ENCODE results near the gene GPR162. TPM values are rescaled to one million over a fixed set of nuclear protein-coding genes. Genes with fewer than 3 reads are reported as not detected.

The GPR162 gene
- total RNA-seq, 1 experiment from 2014 or later, result 18.3 TPM

DNA sequence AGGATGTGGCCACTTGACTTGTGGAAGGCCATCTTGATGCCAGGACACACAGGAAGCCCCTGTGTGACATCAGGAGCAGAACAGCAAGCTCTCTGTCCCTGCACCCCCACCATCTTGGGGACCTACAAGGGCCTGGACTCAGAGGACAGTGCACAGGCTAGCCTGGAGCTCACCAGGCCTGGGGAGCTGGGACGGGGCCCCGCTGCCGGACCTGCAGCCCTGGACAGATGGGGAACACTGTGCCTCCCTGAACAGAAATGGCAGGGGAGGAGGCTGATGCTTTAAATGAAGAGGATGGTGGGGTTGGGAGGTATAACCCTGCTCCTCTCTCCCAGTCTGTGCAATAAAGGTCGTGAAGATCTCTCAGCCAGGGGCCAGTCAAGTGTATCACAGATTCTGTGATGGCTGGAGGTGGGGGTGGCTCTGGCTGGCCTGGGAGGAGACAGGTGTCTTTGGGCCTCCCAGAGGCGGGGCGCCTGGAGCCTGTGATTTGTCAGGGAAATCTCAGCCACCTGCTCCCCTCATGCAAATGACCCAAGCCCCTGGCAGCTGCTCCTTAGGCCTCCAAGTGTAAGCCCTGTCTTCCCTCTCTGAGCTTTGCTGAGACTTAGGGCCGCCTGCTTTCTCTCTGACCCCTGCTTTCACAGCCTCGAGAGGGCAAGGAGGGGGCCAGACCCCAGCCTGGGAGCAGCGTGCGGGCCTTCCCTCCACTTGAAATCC, 18.0 kb downstream of the GPR162 start:
- CTCF ChIA-PET, result no interaction called here
- POLR2A ChIA-PET (ENCODE audit: low non-redundant PET), result no interaction called here
- intact Hi-C loops (cut with micrococcal nuclease; ENCODE audit: unreplicated experiment), result no loop called here
- Histone ChIP-seq H3K9me3 (ENCODE audit: low read depth, low read length, poor library complexity, severe bottlenecking) (no peaks in the 10 kb centered on the region), H3K27ac (ENCODE audit: low read depth, low read length, poor library complexity, severe bottlenecking) (no peak overlapping the region), H3K4me1 (ENCODE audit: insufficient read depth, low read length, poor library complexity, severe bottlenecking) (no peaks in the 10 kb centered on the region), H3K36me3 (ENCODE audit: insufficient read depth, low read length, poor library complexity, severe bottlenecking) (peaks cover 40% of the 10 kb centered on the region), H3K27me3 (replicated peaks; ENCODE audit: insufficient read depth, low read depth, low read length, poor library complexity) (no peaks in the 10 kb centered on the region), H3K4me3 (ENCODE audit: low read depth, low read length, poor library complexity, severe bottlenecking) (no peak overlapping the region)
- no peak for DNase-seq (ENCODE audit: low spot score)
- TF ChIP-seq, protein P1, sequence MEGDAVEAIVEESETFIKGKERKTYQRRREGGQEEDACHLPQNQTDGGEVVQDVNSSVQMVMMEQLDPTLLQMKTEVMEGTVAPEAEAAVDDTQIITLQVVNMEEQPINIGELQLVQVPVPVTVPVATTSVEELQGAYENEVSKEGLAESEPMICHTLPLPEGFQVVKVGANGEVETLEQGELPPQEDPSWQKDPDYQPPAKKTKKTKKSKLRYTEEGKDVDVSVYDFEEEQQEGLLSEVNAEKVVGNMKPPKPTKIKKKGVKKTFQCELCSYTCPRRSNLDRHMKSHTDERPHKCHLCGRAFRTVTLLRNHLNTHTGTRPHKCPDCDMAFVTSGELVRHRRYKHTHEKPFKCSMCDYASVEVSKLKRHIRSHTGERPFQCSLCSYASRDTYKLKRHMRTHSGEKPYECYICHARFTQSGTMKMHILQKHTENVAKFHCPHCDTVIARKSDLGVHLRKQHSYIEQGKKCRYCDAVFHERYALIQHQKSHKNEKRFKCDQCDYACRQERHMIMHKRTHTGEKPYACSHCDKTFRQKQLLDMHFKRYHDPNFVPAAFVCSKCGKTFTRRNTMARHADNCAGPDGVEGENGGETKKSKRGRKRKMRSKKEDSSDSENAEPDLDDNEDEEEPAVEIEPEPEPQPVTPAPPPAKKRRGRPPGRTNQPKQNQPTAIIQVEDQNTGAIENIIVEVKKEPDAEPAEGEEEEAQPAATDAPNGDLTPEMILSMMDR (conservative IDR thresholded peaks at IDR 0.05; ENCODE audit: low read depth, low read length), result no peak
- no peak for TF ChIP-seq EZH2 (IDR thresholded peaks at IDR 0.05; ENCODE audit: borderline replicate concordance, low read depth, low read length, poor library complexity, severe bottlenecking)
- BruUV-seq (replicated peaks), result TSS peak; percentile 45

DNA sequence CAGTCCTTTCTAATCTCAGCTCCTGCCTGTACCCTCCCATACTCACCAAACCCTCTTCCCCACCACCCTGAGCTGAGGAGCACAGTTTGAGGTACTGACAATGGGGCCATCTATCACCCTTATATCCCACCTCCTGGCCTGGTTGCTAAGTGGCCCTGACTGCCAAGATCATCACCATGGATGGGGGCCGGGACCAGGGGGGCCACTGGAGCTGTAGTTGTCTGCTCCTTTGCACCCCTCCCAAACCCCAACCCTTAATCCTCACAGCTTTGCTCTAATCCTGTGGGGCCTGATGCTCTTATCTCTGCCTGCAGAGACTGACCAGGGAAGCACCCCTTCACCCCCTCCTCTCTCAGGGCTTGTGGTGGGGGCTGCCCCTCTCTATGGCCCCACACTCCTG, 18.7 kb downstream of the GPR162 start:
- no peaks in the 10 kb centered on the region for H3K27me3 ChIP-seq (replicated peaks; ENCODE audit: insufficient read depth, low read depth, low read length, poor library complexity)
- no peaks in the 10 kb centered on the region for H3K9me3 ChIP-seq (ENCODE audit: low read depth, low read length, poor library complexity, severe bottlenecking)
- no peak for DNase-seq (ENCODE audit: low spot score)
- BruUV-seq (replicated peaks), result no TSS peak
- H3K27ac ChIP-seq (ENCODE audit: low read depth, low read length, poor library complexity, severe bottlenecking), result no peak overlapping the region
- H3K36me3 ChIP-seq (ENCODE audit: insufficient read depth, low read length, poor library complexity, severe bottlenecking), result peaks cover 43% of the 10 kb centered on the region
- TF ChIP-seq EZH2 (IDR thresholded peaks at IDR 0.05; ENCODE audit: borderline replicate concordance, low read depth, low read length, poor library complexity, severe bottlenecking), result no peak
- ChIA-PET CTCF (no interaction called here), POLR2A (ENCODE audit: low non-redundant PET) (no interaction called here)
- H3K4me3 ChIP-seq (ENCODE audit: low read depth, low read length, poor library complexity, severe bottlenecking), result no peak overlapping the region
- no peaks in the 10 kb centered on the region for H3K4me1 ChIP-seq (ENCODE audit: insufficient read depth, low read length, poor library complexity, severe bottlenecking)
- intact Hi-C loops (cut with micrococcal nuclease; ENCODE audit: unreplicated experiment), result no loop called here

DNA sequence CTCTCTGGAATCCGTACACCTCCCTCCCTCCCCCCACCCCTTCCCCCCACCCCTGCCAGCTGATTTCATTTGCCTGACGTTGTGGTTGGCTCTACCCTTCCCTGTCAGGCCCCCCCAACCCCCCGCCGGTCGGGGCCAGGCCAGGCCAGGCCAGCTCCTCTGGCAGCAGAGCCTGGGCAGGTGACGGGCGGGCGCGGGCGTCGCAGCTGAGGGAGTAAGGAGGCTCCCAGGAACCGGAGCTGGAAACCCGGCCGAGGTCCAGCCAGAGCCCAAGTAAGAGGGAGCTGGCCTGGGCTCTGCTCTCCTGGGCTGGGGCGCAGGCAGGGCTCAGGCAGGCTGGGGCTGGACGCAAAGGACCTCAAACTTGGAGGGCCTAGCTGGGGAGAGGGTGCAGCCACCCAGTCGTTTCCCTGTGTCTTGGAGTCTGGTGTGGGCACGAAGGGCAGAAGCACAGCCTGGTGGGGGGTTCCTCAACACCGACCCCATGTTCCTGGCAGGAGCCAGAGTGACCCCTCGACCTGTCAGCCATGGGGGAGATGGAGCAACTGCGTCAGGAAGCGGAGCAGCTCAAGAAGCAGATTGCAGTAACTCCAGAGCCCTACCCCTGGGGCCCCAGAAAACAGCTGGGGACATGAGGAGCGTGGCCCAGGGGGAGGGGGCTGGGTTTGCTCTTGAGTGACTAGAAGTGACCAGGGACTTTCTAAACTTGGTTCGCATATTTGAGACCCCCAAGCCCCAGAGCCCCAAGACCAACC, 19.3 kb downstream of the GPR162 start, which contains the start of gene GNB3:
TSS of gene GNB3 (plus strand) at position 165 of the 755 bp plus-strand sequence. CDS start at position 528, 363 bp downstream.
- BruUV-seq (replicated peaks), result no TSS peak
- H3K4me1 ChIP-seq (ENCODE audit: insufficient read depth, low read length, poor library complexity, severe bottlenecking), result no peaks in the 10 kb centered on the region
- peaks cover 48% of the 10 kb centered on the region for H3K36me3 ChIP-seq (ENCODE audit: insufficient read depth, low read length, poor library complexity, severe bottlenecking)
- ChIA-PET POLR2A (ENCODE audit: low non-redundant PET) (interaction anchor here (0.9 kb wide), 1 partner anchor 11 kb away, joined by 5 read pairs; the partner anchor contains the start of gene USP5), CTCF (no interaction called here)
- no peaks in the 10 kb centered on the region for H3K27me3 ChIP-seq (replicated peaks; ENCODE audit: insufficient read depth, low read depth, low read length, poor library complexity)
- no peak within 1 kb of the TSS for H3K4me3 ChIP-seq (ENCODE audit: low read depth, low read length, poor library complexity, severe bottlenecking)
- TF ChIP-seq, protein P1 (conservative IDR thresholded peaks at IDR 0.05; ENCODE audit: low read depth, low read length), result no peak
- TF ChIP-seq EZH2 (IDR thresholded peaks at IDR 0.05; ENCODE audit: borderline replicate concordance, low read depth, low read length, poor library complexity, severe bottlenecking), result no peak
- no peaks in the 10 kb centered on the region for H3K9me3 ChIP-seq (ENCODE audit: low read depth, low read length, poor library complexity, severe bottlenecking)
- no peak for DNase-seq (ENCODE audit: low spot score)
- no peak within 1 kb of the TSS for H3K27ac ChIP-seq (ENCODE audit: low read depth, low read length, poor library complexity, severe bottlenecking)
- intact Hi-C loops (cut with micrococcal nuclease; ENCODE audit: unreplicated experiment), result no loop called here

All from A673 (cell line).